IMR-90 (cell line): ENCODE results near the gene GNL3L. TPM values are rescaled to one million over a fixed set of nuclear protein-coding genes. Genes with fewer than 3 reads are reported as not detected.

Source experiments
- ATAC-seq: fragments of 200-7000 bp; cut with Tn5 transposase; 2 replicates; pipeline ENCODE4 v1.9.1; 2020; ENCODE audit warnings: low read depth, mild to moderate bottlenecking, moderate library complexity
- BruUV-seq: library from RNA; stranded (reverse); fragments of 400-500 nt; replicated peaks from 2 replicates; lab custom pipeline; 2021; lab: Mats Ljungman, UMichigan
- CTCF ChIA-PET: fragments of 300-600 bp; formaldehyde crosslinking; extraction: SDS; loops from one replicate; lab custom pipeline; 2021; ENCODE audit warnings: antibody characterized with exemption; lab: Yijun Ruan, JAX
- POLR2A ChIA-PET: fragments of 300-600 bp; sonication (Branson Sonifier 250); formaldehyde crosslinking; loops from one replicate; lab custom pipeline; 2022; ENCODE audit warnings: antibody characterized with exemption; ENCODE audit not compliant: unreplicated experiment; lab: Charles Lee
- DNase-seq: peaks from one replicate; pipeline ENCODE4 v3.0.0; 2013
- H2AFZ ChIP-seq: replicated peaks from 2 replicates; pipeline ENCODE3; 2013; ENCODE audit warnings: low read length, mild to moderate bottlenecking; ENCODE audit not compliant: poor library complexity
- H2AK5ac ChIP-seq: 2 replicates; pipeline ENCODE4 v1.6.1; 2013; ENCODE audit warnings: low read depth, low read length, inconsistent platforms
- H2AK9ac ChIP-seq: replicated peaks from 2 replicates; pipeline ENCODE3; 2013; ENCODE audit warnings: mild to moderate bottlenecking, low read depth, low read length, moderate library complexity; ENCODE audit not compliant: poor library complexity
- H2BK120ac ChIP-seq: 2 replicates; pipeline ENCODE4 v1.6.1; 2013; ENCODE audit warnings: low read depth, low read length, inconsistent platforms
- H2BK15ac ChIP-seq: 3 replicates; pipeline ENCODE4 v1.6.1; 2013; ENCODE audit warnings: low read depth, low read length, inconsistent platforms
- H2BK20ac ChIP-seq: 2 replicates; pipeline ENCODE4 v1.6.1; 2013; ENCODE audit warnings: low read depth, mild to moderate bottlenecking, inconsistent platforms, low read length, moderate library complexity
- H2BK5ac ChIP-seq: 2 replicates; pipeline ENCODE4 v1.6.1; 2013; ENCODE audit warnings: mild to moderate bottlenecking, low read depth, low read length, inconsistent platforms; ENCODE audit not compliant: poor library complexity, severe bottlenecking
- H3K14ac ChIP-seq: replicated peaks from 2 replicates; pipeline ENCODE4 v1.6.1; 2013; ENCODE audit warnings: low read depth, low read length, inconsistent platforms
- H3K18ac ChIP-seq: 2 replicates; pipeline ENCODE4 v1.6.1; 2013; ENCODE audit warnings: low read depth, low read length, control low read depth
- H3K23ac ChIP-seq: 2 replicates; pipeline ENCODE4 v1.6.1; 2013; ENCODE audit warnings: low read depth, low read length, inconsistent platforms
- H3K27ac ChIP-seq: 2 replicates; pipeline ENCODE4 v1.5.1; 2013; ENCODE audit warnings: mild to moderate bottlenecking, control low read depth, low read length; ENCODE audit not compliant: insufficient read depth
- H3K27me3 ChIP-seq: 2 replicates; pipeline ENCODE4 v1.6.1; 2013; ENCODE audit warnings: low read length; ENCODE audit not compliant: control insufficient read depth, insufficient read depth
- H3K36me3 ChIP-seq: 2 replicates; pipeline ENCODE4 v1.6.1; 2013; ENCODE audit warnings: low read length, mixed read lengths; ENCODE audit not compliant: control insufficient read depth, insufficient read depth
- H3K4ac ChIP-seq: 2 replicates; pipeline ENCODE4 v1.6.1; 2013; ENCODE audit warnings: low read depth, low read length, inconsistent platforms
- H3K4me1 ChIP-seq: 2 replicates; pipeline ENCODE4 v1.6.1; 2013; ENCODE audit warnings: low read length, mixed read lengths; ENCODE audit not compliant: control insufficient read depth, insufficient read depth
- H3K4me2 ChIP-seq: 2 replicates; pipeline ENCODE4 v1.6.1; 2013; ENCODE audit warnings: low read depth, mild to moderate bottlenecking, control low read depth, low read length, moderate library complexity
- H3K4me3 ChIP-seq: 2 replicates; pipeline ENCODE4 v1.5.1; 2013; ENCODE audit warnings: low read depth, mild to moderate bottlenecking, control low read depth, low read length, moderate library complexity; ENCODE audit not compliant: insufficient read depth
- H3K56ac ChIP-seq: 2 replicates; pipeline ENCODE4 v1.6.1; 2013; ENCODE audit warnings: low read length, inconsistent platforms; ENCODE audit not compliant: insufficient read depth; ENCODE audit errors: extremely low read depth
- H3K79me1 ChIP-seq, 2 experiments: 2 replicates each; pipeline ENCODE4 v1.6.1; 2013; ENCODE audit warnings: low read length in 2 of 2, inconsistent platforms in 1 of 2, low read depth in 1 of 2
- H3K9ac ChIP-seq: 2 replicates; pipeline ENCODE4 v1.6.1; 2013; ENCODE audit warnings: low read depth, low read length, control low read depth
- H3K9me1 ChIP-seq: 2 replicates; pipeline ENCODE4 v1.6.1; 2013; ENCODE audit warnings: low read length, inconsistent platforms; ENCODE audit not compliant: insufficient read depth
- H3K9me3 ChIP-seq: 2 replicates; pipeline ENCODE4 v1.6.1; 2013; ENCODE audit warnings: low read length; ENCODE audit not compliant: control insufficient read depth, insufficient read depth
- H4K20me1 ChIP-seq: 2 replicates; pipeline ENCODE4 v1.6.1; 2013; ENCODE audit warnings: low read length, inconsistent platforms; ENCODE audit not compliant: insufficient read depth
- H4K5ac ChIP-seq: 2 replicates; pipeline ENCODE4 v1.6.1; 2013; ENCODE audit warnings: mild to moderate bottlenecking, low read depth, low read length, control low read depth
- H4K8ac ChIP-seq, 2 experiments: 2 replicates each; pipeline ENCODE4 v1.6.1; 2013; ENCODE audit warnings: low read depth in 2 of 2, low read length in 2 of 2, control low read depth in 1 of 2, inconsistent platforms in 1 of 2
- H4K91ac ChIP-seq: 2 replicates; pipeline ENCODE4 v1.6.1; 2013; ENCODE audit warnings: low read depth, low read length, inconsistent platforms; ENCODE audit not compliant: insufficient read depth
- BHLHE40 ChIP-seq: fragments of 150-350 bp; IDR thresholded peaks from 2 replicates; pipeline ENCODE4 v1.6.1; 2016; ENCODE audit warnings: mild to moderate bottlenecking, low read depth, low read length
- CEBPB ChIP-seq: IDR thresholded peaks from 2 replicates; pipeline ENCODE4 v1.6.1; 2012; ENCODE audit warnings: low read depth, low read length, improper control_type of control experiment
- CHD1 ChIP-seq: IDR thresholded peaks from 2 replicates; pipeline ENCODE4 v1.6.1; 2012; ENCODE audit warnings: low read depth, low read length, improper control_type of control experiment
- ELK1 ChIP-seq: fragments of 150-350 bp; IDR thresholded peaks from 2 replicates; pipeline ENCODE4 v1.6.1; 2016; ENCODE audit warnings: low read depth, mild to moderate bottlenecking, low read length, moderate library complexity, borderline replicate concordance
- FOS ChIP-seq: fragments of 150-350 bp; IDR thresholded peaks from 2 replicates; pipeline ENCODE4 v1.6.1; 2016; ENCODE audit warnings: low read depth, low read length
- MAFK ChIP-seq: IDR thresholded peaks from 2 replicates; pipeline ENCODE4 v1.6.1; 2012; ENCODE audit warnings: low read depth, low read length, improper control_type of control experiment
- MXI1 ChIP-seq: IDR thresholded peaks from 2 replicates; pipeline ENCODE4 v1.6.1; 2012; ENCODE audit warnings: low read depth, mild to moderate bottlenecking, low read length, moderate library complexity, borderline replicate concordance
- NFE2L2 ChIP-seq: fragments of 150-350 bp; IDR thresholded peaks from 2 replicates; pipeline ENCODE4 v1.6.1; 2016; ENCODE audit warnings: low read depth, mild to moderate bottlenecking, low read length
- POLR2A ChIP-seq: IDR thresholded peaks from 2 replicates; pipeline ENCODE4 v1.6.1; 2012; ENCODE audit warnings: mild to moderate bottlenecking, low read depth, low read length
- RAD21 ChIP-seq: IDR thresholded peaks from 2 replicates; pipeline ENCODE4 v1.6.1; 2012; ENCODE audit warnings: low read length, improper control_type of control experiment
- RCOR1 ChIP-seq: IDR thresholded peaks from 2 replicates; pipeline ENCODE4 v1.6.1; 2012; ENCODE audit warnings: mild to moderate bottlenecking, low read length, improper control_type of control experiment; ENCODE audit not compliant: insufficient replicate concordance
- RFX5 ChIP-seq: IDR thresholded peaks from 2 replicates; pipeline ENCODE4 v1.8.0; 2012; ENCODE audit warnings: low read depth, mild to moderate bottlenecking, low read length, moderate library complexity
- SMC3 ChIP-seq: fragments of 150-350 bp; IDR thresholded peaks from 2 replicates; pipeline ENCODE4 v1.6.1; 2016; ENCODE audit warnings: low read depth, mild to moderate bottlenecking, antibody characterized with exemption, low read length, moderate library complexity
- WGBS, 2 experiments: methylation state at CpG; one replicate each; pipeline versions ENCODE4 v1.1.5 to v1.1.7; 2013; ENCODE audit warnings: missing lambda C conversion rate in 2 of 2; ENCODE audit not compliant: insufficient read length in 1 of 2; ENCODE audit errors: extremely low coverage in 2 of 2; 5-methylcytosine and 5-hydroxymethylcytosine counted together
- dilution Hi-C: fragments of 300-500 bp; cut with HindIII; formaldehyde crosslinking; loops from one replicate; pipeline ENCODE4 v1.14.3; 2018; ENCODE audit warnings: low sequenced_read_pairs; ENCODE audit not compliant: unreplicated experiment
- in situ Hi-C: fragments of 300-500 bp; cut with MboI; formaldehyde crosslinking; loops from 3 replicates; pipeline ENCODE4 v1.14.3; 2019; ENCODE audit warnings: low sequenced_read_pairs, inconsistent platforms, mixed read lengths
- intact Hi-C: fragments of 100-400 bp; cut with micrococcal nuclease; formaldehyde crosslinking; loops from 2 replicates; pipeline ENCODE4 v1.10.0; 2022
- polyA plus RNA-seq, 3 experiments: library from polyadenylated mRNA; depleted of rRNA; stranded (reverse); fragments of >200 nt; gene quantifications; 2 replicates each; pipeline ENCODE4 v1.2.3, GENCODE V29; 2012; ENCODE audit warnings: low replicate concordance in 1 of 3
- total RNA-seq: library from RNA; depleted of rRNA; stranded (reverse); fragments of >200 nt; gene quantifications from 2 replicates; pipeline ENCODE4 v1.2.3, GENCODE V29; 2012
- TF ChIP-seq, protein P1 (sequence below): conservative IDR thresholded peaks from 2 replicates; pipeline ENCODE4 v1.5.1; 2012; ENCODE audit warnings: mild to moderate bottlenecking, low read depth, low read length, improper control_type of control experiment
- TF ChIP-seq, protein P2 (sequence below): fragments of 150-350 bp; IDR thresholded peaks from 2 replicates; pipeline ENCODE4 v1.6.1; 2017; ENCODE audit warnings: mild to moderate bottlenecking, antibody characterized with exemption, low read length, low read depth

GNL3L gene
- total and polyA plus RNA-seq, 2 of the 4 experiments (the other 2 are of a cell fraction), result 16.5 to 48.8 TPM

- Histone ChIP-seq H2AK5ac (peak overlapping the region; percentile 100), H4K20me1 (no peaks in the 10 kb centered on the region), H3K18ac (peak overlapping the region; percentile 80), H3K56ac (peak overlapping the region; percentile 76; the same call in 1 of the 2 replicates), H4K8ac (peak overlapping the region; percentile 93 to 95), H3K4ac (peak overlapping the region; percentile 92), H2BK120ac (peak overlapping the region; percentile 33), H2AK9ac (peak overlapping the region; percentile 85), H4K91ac (peak overlapping the region; percentile 82), H3K14ac (peak overlapping the region; percentile 96), H3K4me3 (no peak overlapping the region), H2BK15ac (peak overlapping the region; percentile 5; the same call in 1 of the 3 replicates), H3K27ac (peak overlapping the region; percentile 77; the same call in 1 of the 2 replicates), H3K79me1 (peaks cover 11 to 45% of the 10 kb centered on the region in 2 experiments), H4K5ac (peak overlapping the region; percentile 73), H3K9me1 (peaks cover 13% of the 10 kb centered on the region), H3K9me3 (no peaks in the 10 kb centered on the region), H3K23ac (peak overlapping the region; percentile 96), H3K36me3 (no peaks in the 10 kb centered on the region), H2BK20ac (peak overlapping the region; percentile 22), H3K4me2 (peak overlapping the region; percentile 33), H3K27me3 (no peaks in the 10 kb centered on the region), H2AFZ (peak overlapping the region; percentile 64), H3K4me1 (peaks cover 21% of the 10 kb centered on the region), H3K9ac (peak overlapping the region; percentile 57), H2BK5ac (peak overlapping the region; percentile 76)
- ATAC-seq, result peak; percentile 16; the same call in 1 of the 2 replicates
- intact Hi-C loops (no loop called here), dilution Hi-C loops (no loop called here), in situ Hi-C loops (no loop called here)
- ChIA-PET CTCF (no interaction called here), POLR2A (no interaction called here)
- BruUV-seq, result no TSS peak
- no peak for DNase-seq
- 31% methylated on average over 11 of the region's 21 CpGs; no CpG with 5 or more reads in 1 of the 2 experiments for WGBS, 2 experiments
- TF ChIP-seq, protein P1, sequence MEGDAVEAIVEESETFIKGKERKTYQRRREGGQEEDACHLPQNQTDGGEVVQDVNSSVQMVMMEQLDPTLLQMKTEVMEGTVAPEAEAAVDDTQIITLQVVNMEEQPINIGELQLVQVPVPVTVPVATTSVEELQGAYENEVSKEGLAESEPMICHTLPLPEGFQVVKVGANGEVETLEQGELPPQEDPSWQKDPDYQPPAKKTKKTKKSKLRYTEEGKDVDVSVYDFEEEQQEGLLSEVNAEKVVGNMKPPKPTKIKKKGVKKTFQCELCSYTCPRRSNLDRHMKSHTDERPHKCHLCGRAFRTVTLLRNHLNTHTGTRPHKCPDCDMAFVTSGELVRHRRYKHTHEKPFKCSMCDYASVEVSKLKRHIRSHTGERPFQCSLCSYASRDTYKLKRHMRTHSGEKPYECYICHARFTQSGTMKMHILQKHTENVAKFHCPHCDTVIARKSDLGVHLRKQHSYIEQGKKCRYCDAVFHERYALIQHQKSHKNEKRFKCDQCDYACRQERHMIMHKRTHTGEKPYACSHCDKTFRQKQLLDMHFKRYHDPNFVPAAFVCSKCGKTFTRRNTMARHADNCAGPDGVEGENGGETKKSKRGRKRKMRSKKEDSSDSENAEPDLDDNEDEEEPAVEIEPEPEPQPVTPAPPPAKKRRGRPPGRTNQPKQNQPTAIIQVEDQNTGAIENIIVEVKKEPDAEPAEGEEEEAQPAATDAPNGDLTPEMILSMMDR, result no peak
- no peak for TF ChIP-seq CEBPB
- no peak for TF ChIP-seq RAD21
- no peak for TF ChIP-seq FOS
- TF ChIP-seq CHD1, result no peak
- no peak for TF ChIP-seq MXI1
- TF ChIP-seq BHLHE40, result no peak
- no peak for TF ChIP-seq MAFK
- no peak for TF ChIP-seq NFE2L2
- no peak for TF ChIP-seq RFX5
- TF ChIP-seq POLR2A, result no peak
- TF ChIP-seq SMC3, result no peak
- TF ChIP-seq, protein P2, sequence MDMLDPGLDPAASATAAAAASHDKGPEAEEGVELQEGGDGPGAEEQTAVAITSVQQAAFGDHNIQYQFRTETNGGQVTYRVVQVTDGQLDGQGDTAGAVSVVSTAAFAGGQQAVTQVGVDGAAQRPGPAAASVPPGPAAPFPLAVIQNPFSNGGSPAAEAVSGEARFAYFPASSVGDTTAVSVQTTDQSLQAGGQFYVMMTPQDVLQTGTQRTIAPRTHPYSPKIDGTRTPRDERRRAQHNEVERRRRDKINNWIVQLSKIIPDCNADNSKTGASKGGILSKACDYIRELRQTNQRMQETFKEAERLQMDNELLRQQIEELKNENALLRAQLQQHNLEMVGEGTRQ, result no peak
- TF ChIP-seq RCOR1, result no peak
- TF ChIP-seq ELK1, result no peak
These were observed 47.0 kb upstream of the GNL3L start for GRCh38 chrX:54482839-54483593.
